GDM1 (cell line): ENCODE measurements around the gene HDAC4.

ENCODE experiments used
- DNase-seq: peaks from one replicate; lab custom pipeline; 2025; lab: John Stamatoyannopoulos, UW

HDAC4 gene

DNA sequence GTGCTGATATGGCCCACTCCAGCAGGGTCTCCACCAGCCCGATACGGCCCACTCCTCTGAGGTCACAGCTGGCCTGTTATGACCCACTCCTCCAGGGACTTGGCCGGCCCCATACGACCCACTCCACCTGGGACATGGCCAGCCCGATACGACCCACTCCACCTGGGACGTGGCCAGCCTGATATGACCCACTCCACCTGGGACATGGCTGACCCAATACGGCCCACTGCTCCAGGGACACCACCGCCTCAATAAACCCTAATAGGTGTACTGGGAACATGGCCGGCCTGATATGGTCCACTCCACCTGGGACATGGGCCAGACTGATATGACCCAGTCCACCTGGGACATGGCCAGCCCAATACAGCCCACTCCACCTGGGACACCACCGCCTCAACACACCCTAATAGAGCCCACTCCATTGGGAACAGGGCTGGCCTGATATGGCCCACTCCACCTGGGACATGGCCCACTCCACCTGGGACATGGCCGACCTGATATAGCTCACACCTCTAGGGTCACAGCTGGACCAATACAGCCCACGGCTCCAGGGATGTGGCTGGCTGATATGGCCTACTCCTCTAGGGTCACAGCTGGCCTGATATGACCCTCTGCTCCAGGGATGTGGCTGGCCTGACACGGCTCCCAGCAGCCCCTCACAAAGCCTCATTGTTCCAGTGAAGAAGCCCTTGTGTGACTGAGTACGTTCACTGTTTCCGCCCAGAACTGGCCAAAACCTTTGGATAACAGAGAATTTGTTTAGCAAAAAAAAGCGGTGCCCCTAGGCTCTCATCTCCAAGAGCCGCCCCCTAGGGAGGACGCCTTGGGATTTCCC, 245.6 kb downstream of the HDAC4 start:
- no peak for DNase-seq

DNA sequence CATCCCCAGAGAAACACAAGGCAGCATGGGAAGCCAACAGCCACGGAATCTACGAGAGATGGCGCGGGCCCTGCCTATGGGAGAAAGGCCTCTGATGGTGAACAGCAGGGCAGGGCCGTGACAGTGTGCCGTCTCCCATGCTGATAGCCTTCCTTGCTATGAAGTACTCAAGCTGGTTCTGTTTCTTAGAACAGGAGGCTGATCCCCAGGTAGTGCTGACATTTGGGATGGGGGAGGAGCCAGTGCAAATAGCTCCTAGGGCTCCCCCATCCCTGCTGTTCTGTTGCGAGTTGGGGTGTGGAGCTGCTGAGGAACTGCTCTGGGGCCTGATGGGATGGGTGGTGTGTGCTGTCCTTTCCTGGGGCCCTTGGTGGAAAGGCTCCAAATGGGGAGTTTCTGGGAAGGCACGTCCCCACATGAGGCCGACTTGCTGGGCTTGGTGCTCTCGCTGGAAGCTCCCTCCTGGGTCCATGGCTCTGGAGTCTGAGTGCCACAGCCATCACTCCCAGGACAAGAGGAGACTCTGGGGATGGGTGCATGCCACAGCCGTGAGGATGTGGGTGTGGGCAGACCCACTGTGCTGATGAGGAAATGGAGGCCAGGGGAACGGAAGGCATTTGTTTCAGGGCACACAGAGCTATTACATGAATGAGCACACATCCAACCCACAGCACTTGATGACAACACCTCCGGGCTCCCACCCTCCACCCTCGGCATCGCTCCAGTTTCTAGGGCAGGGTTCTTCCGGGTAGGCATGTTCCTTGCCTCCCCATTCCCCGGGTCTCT, 246.8 kb downstream of the HDAC4 start:
- DNase-seq: no peak

DNA sequence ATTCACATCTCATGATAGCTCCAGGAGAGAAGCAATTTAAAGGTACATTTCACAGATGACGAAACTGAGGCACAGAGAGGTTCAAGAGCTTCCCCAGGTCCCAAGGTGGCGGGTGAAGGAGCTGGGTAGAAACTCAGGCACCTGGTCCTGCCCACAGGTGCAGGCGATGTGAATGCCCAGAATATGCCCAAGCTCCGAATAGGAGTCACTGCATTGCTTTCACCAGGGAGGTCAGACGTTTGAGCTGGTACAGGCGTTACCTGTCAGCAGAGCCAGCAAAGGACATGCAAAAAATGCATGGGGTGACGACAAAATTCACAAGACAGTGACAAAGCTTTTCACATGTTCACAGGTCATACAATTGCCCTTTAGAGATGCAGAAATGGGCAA, 247.9 kb downstream of the HDAC4 start:
- no peak for DNase-seq

DNA sequence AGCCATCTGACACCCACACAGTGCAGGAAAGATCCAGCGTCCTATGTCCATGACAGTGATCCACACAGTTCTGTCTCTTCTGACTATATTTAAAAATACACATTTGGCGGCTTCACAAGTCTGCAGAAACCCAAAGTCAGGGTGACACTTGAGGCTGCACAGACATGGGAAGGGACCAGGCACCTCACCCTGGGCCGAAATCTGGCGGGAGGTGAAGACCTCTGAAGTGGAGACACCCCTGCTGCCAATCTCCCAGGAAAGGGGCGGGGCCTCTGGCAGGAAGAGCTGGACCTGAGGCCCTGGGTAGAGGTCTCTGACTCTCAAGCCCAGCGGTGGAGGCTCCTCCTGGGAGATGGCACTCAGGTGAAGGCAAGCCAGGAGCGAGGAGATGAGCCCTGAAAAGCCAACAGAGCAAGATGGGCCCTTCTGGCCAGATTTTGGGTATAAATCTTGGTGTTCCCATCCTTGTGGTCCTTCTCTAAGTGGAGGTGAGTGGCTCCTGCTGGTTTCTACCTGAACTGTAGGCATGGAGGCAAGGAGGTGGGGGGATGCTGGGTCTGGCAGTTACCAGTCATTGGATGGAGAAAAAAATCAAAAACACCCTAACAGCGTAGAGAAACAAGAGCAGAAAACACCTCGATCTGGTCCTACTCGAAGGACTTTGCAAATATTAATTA, 248.4 kb downstream of the HDAC4 start:
- no peak for DNase-seq

DNA sequence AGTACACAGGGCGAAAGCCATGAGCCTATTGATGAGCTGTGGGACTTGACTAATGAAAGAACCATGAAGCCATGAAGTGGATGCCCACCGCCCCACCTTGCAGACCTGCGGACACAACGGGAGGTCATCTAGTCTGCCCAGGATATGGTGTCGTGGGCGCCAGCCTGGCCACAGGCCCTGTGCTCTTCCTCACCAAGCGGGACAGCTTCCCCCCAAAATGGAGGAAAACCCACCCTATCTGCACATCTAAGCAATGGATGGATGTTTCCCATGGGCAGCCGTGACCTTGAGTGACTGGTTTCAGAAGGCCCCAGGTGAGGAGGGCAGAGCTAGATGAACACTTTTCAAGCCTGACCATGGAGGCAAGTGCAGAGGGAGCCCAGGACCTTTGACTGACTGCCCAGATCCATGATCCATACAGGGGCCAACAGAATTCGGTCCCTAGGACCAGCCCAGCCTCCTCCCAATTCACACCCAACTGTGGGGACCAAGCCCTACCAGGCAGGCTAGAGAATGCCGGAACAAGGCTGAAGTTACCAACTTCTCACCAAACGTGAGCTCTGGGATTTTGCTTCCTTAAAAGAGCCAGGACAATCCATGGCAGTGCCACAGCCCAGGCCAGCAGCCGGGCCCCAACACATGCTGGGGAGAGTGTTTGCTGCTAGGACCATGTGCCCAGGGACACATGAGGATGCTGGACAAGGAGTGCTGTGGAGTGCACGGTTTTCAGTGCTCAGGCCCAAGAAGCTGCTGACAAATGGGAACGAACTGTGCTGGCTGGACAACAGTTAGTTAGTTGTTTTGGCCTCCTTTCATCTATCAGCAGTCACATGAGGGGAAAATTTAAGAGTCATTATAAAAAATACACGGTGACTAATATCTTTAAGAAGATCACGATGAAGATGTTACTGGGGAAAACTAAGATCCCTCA, 249.4 kb downstream of the HDAC4 start:
- DNase-seq: no peak

DNA sequence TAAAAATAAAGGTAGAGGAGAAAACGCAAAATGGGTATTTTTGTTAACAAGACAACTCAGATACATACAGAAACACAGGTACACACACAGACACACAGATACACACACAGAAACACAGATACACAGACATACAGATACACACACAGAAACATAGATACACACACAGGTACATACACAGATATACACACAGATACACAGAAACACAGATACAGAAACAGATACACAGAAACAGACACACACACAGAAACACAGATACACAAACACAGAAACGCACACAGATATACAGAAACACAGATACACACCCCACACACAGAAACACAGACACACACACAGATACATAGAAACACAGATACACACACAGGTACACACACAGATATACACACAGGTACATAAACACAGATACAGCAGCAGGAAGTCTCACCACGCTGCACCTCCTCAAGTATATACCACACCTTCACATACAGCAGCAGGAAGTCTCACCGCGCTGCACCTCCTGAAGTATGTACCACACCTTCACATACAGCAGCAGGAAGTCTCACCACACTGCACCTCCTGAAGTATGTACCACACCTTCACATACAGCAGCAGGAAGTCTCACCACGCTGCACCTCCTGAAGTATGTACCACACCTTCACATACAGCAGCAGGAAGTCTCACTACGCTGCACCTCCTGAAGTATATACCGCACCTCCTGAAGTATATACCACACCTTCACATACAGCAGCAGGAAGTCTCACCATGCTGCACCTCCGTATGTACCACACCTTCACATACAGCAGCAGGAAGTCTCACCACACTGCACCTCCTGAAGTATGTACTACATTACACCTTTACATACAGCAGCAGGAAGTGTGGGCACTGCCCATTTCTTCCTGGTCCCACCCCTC, 250.5 kb downstream of the HDAC4 start:
- no peak for DNase-seq

DNA sequence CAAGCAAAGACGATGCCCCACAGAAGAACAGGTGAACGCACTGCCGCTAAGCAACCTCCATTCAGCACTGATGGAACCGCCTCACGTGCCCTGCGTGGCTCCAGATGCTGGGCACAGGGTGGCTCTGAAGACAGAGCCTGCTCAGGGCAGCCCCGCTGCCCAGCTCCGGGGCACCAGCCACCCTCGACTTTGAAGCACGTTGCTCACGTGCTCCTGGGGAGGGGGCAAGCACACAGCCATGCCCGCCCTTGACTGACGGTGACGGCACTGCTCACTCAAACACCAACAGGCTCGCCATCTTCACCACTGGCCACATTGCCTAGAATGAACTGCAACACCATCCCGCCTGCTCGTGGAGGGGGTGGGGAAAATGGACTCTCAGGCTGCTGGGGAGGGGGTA, 251.3 kb downstream of the HDAC4 start:
- DNase-seq: no peak

DNA sequence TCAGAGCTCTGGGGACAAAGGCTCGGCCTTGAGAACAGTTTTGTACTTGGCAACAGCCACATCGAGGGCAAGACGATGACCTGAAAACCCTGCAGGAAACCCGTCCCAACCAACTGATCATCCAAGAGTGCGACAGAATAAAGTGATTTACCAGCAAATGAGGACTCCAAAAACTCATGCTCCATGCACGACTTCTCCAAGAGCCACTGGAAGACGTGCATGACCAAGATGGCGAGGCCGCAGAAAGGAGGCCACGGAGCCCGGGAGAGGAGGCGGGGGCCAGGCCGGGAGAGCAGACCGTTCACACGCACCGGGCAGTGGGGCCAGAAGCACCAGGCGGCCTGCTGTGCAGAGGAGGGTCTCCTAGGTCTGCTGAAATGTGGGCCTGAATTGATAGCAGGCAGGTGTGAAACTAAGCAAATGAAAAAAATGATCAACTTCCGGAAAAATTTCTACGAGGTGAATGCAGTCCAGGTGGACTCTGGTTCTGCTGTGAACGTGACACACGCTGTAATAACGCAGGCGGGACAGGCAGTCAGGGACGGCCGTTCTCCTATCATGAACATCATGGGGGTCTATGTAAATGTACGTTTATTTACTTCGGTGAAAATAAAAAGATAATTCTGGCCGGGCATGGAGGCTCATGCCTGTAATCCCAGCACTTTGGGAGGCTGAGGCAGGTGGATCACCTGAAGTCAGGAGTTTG, 252.2 kb downstream of the HDAC4 start:
- no peak for DNase-seq

DNA sequence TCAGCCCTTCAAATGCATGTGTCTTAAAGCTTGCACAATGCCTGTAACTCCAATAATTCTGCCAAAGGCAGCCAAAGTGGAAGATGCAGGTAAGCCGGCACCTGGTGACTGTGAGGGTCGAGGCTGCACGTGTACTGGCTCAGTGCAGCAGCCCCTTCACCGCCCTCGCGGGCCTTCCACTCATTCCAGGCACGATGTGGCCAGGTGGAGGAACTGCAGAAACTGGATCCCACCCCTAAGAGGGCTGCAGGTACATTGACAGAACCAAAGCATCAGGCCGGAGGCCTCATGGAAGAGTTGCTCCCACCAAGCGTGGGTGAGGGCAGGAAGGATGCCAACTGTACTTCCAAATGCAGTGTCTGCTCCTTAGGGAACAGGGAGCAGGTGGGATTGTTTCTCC, 253.4 kb downstream of the HDAC4 start:
- no peak for DNase-seq

DNA sequence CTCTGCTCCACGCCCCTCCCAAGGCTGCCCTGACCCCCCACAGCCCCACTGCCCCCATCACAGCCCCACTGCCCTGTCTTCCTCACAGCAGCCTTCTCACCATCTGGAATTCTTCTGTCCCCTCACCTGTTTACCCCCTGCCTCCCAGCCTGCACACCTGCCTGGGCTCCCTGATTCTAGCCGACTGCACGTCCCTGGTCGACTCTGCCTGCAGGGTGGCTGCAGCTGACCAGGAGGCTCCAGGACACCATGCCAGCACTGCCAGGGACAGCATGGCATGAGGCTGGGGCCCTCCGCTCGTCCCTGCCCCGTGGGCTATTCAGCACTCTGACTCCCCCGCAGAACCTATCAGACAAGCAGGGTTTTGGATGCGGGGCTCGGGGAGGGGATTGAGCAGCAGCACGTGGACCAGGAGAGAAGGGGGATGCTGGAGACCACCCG, 254.1 kb downstream of the HDAC4 start:
- no peak for DNase-seq

DNA sequence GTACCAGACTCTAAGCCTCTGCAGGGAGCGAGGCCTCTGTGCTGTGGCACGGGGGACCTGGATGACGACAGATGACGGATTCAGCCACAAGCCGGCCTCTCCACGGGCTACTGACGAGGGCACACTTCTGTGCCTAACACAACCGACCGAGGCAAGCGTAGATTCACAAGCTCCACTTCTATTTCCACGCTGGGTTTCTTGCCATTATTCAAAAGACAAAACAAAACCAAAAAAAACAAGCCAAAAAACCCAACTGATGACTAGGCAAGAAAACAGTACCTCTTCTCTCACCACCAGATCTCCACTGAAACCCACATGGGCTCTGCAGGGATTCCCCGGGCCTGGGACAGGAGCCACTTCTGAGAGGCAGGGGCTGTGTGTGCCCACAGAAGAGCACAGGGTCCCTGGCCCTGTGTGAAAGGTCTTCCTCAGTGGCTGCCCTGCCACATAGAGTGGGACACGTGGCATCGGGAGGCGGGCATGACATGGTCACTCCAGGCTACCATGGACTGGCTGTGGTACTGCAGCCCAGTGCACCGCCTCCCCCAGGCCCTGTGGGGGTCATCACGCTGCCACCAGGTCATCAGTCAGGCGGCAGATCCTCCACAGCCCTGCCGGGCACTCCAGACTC, 254.7 kb downstream of the HDAC4 start:
- no peak for DNase-seq

DNA sequence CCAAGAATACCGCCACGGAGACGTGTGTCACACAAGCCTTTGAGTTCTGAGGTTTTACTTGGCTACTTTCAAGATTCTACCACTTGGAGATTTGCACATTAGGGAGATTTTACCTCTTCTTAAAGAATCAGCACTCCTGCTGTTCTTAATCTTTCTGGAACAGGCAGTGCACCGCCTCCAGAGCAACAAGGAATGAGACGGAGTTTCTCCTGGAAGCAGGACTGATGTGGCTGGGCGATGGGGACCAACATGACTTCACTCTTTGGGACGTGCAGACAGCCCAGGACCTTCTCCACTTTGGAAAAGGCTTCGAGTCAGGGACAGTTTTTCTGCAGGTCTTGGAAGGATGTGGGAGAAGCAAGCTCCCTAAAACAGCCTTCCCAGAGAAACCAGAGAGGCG, 255.2 kb downstream of the HDAC4 start:
- DNase-seq: no peak

DNA sequence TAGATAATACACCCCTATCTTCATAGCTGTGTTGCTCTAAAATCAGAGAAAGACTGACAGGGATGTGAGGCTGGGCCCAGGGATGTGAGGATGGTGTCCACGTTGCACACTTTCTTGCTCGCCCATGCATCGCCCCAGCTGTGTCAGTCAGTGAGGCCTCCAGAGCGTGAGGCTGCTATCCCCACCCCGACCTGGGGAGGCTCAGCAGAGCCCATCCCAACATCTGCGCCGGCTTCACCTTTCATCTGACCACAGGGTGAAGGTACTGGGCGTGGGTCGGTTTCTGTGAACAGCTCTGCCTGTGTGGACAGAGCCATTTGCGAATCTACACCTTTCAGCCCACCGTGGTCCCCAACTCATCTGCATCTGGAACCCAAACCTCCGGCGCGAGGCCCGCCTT, 255.7 kb downstream of the HDAC4 start:
- DNase-seq: no peak

DNA sequence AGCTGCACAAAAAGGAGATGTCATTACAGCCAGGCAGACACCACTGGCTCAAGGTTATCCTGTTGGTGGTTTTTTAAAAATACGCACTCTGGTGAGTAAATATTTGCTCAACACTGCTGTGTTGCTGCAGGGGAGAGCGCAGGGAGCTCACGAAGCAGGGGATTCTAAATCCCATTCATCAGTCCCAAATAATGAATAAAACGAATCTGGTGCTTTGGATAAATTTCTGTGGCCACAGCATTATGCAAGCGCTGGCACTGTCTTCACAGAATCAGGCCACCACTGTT, 256.2 kb downstream of the HDAC4 start:
- DNase-seq: no peak

DNA sequence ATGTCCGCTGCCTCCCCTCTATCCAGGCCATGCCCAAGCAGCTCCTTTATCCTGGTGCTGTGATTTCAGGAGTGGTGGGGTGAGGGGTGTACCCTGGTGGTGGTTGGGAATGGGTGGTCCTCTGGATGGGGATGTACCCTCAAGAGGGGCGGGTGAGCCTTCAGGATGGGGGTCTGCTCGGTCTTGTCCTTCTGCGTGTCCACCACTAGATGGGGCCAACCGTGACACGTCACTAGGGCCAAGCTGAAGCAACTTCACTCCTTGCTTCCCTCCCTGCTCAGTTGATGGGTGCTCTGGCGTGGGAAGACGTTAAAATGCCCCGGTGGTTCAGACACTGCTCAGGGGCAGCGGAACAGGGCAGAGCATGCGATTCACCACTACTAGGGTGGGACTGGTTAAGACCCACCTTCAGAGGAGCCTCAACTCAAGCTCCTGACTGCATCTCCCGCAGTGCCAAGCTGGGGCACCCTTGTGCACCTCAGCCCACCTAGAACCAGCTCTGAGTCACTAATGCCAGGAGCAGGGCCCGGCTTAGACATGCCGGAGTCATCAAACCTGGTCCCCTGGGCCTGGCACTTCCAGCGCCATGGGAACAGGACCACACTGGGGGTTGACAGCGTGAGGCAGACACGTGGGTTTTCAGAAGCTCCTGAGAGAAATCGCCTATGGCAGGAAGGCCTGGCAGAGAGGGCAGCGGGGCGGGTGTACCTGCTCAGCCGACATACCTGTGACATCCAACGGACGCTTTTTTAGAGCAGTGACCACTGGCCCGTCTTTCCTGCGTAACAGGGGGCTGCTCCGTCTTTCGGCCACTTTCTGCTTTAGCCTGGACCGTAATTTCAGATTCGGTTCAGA, 256.7 kb downstream of the HDAC4 start:
- DNase-seq: no peak

DNA sequence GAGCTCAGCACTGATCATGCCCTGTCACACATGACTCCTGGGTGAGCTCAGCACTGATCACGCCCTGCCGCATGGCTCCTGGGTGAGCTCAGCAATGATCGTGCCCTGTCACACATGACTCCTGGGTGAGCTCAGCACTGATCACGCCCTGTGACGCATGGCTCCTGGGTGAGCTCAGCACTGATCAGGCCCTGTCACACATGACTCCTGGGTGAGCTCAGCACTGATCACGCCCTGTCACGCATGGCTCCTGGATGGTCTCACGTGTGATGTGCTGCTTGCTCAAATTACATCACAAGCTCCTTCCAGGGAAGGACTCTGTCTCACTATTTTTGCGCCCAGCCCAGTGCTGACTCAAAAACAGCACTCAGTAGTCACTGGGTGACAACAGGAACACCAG, 258.0 kb downstream of the HDAC4 start:
- DNase-seq: no peak

DNA sequence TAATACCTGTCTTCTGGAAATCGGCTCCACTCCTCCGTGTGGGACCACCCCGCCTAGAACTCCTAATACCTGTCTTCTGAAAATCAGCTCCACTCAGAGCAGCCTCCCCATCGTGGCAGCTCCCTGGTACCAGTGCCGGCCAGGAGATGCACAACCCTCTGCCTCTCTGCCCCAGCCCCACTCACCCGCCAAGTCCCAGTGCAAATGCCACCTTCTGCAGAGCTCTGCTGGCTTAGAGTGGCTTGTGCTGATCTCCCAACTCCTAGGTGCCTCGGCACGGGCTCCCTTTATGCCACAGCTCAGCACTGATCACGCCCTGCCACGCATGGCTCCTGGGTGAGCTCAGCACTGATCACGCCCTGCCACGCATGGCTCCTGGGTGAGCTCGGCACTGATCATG, 258.5 kb downstream of the HDAC4 start:
- no peak for DNase-seq

DNA sequence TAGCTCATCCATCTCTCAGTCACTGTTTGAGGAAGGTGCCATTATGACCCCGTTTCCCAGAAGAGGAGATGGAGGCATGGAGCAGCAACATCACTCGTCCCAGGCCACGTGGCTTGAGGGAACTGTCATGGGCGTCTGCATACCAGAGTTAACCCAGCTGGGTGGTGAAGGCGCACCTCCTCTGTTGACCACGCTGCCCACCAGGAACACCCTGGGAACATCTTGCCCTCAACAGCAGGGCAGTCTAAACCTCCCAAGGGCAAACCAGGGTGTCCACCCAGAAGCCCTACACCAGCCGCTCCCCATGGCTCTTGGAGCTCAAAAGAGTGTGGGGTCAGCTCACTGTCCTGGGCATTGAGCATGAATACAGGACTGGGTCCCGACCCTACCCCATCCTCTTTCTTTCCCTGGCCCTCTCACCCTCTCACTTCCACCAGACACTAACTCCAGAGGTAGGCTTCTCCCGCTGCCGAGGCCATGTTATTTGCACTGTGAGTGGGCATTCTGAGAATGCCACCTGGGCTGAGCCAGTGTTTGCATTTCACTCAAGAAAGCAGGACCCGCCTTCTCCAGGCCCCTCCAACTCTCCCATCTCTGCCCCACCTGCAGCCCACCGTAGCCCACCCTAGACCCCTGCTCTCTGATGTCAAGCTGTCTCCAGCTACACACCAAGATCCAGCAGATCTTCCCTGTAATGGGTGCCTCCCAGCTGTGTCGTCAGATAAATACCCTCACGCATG, 259.6 kb downstream of the HDAC4 start:
- DNase-seq: no peak
